B cell (primary cell): ENCODE results near the gene CRMP1. TPM values are rescaled to one million over a fixed set of nuclear protein-coding genes. Genes with fewer than 3 reads are reported as not detected.

Experiments used
- ATAC-seq: fragments of 200-7000 bp; cut with Tn5 transposase; one replicate; pipeline ENCODE4 v1.10.0; 2021; ENCODE audit warnings: low read depth, mild to moderate bottlenecking, moderate number of reproducible peaks, moderate library complexity
- CTCF ChIA-PET: fragments of 350-600 bp; sonication (Branson Sonifier 250); formaldehyde crosslinking; loops from one replicate; lab custom pipeline; 2021; ENCODE audit warnings: antibody characterized with exemption, inconsistent platforms; lab: Charles Lee
- POLR2A ChIA-PET: fragments of 350-600 bp; sonication (Branson Sonifier 250); formaldehyde crosslinking; loops from one replicate; lab custom pipeline; 2021; ENCODE audit warnings: antibody characterized with exemption; lab: Charles Lee
- DNase-seq: peaks from one replicate; pipeline ENCODE4 v3.0.0; 2013
- H2AFZ ChIP-seq: 2 replicates; pipeline ENCODE4 v1.6.1; 2012; ENCODE audit warnings: mild to moderate bottlenecking, low read depth, low read length; ENCODE audit not compliant: insufficient read depth, poor library complexity, severe bottlenecking
- H3K27ac ChIP-seq, 2 donors: 1 replicate in 1 of 2; 2 replicates in 1 of 2; pipeline ENCODE4 v1.5.1; 2012 to 2013; ENCODE audit warnings: low read length in 2 of 2, mild to moderate bottlenecking in 2 of 2, moderate library complexity in 1 of 2
- H3K27me3 ChIP-seq, 4 experiments: fragments of 200-600 bp in 1 of 4; sonication (generic) in 1 of 4; replicated peaks in 1 of 4; 1 replicate in 2 of 4; 2 replicates in 2 of 4; pipeline versions ENCODE4 v1.6.1 to v1.7.0; 2013 to 2016; ENCODE audit warnings: low read length in 3 of 4, mild to moderate bottlenecking in 2 of 4, mixed read lengths in 1 of 4, moderate library complexity in 1 of 4; ENCODE audit not compliant: insufficient read depth in 4 of 4, control insufficient read depth in 3 of 4; ENCODE audit errors: control extremely low read depth in 1 of 4
- H3K36me3 ChIP-seq, 2 experiments: replicated peaks in 1 of 2; 1 replicate in 1 of 2; 2 replicates in 1 of 2; pipeline versions ENCODE4 v1.6.1 to v1.7.1; 2013; ENCODE audit warnings: low read length in 1 of 2; ENCODE audit not compliant: insufficient read depth in 2 of 2, control insufficient read depth in 1 of 2; ENCODE audit errors: control extremely low read depth in 1 of 2, extremely low read depth in 1 of 2
- H3K4me1 ChIP-seq, 2 donors: fragments of 200-600 bp in 1 of 2; sonication (generic) in 1 of 2; 1 replicate in 1 of 2; 2 replicates in 1 of 2; pipeline versions ENCODE4 v1.5.1 to v1.6.1; 2013 to 2017; ENCODE audit warnings: low read length in 2 of 2; ENCODE audit not compliant: control insufficient read depth in 2 of 2, insufficient read depth in 2 of 2
- H3K4me2 ChIP-seq: replicated peaks from 2 replicates; pipeline ENCODE3; 2012; ENCODE audit warnings: mild to moderate bottlenecking, low read depth, low read length; ENCODE audit not compliant: poor library complexity, severe bottlenecking
- H3K4me3 ChIP-seq, 5 experiments: fragments of 200-600 bp in 1 of 5; sonication (generic) in 1 of 5; 1 replicate in 3 of 5; 2 replicates in 2 of 5; pipeline versions ENCODE4 v1.5.1 to v1.7.0; 2011 to 2016; ENCODE audit warnings: low read length in 4 of 5, mild to moderate bottlenecking in 4 of 5, low read depth in 2 of 5, control low read depth in 1 of 5, moderate library complexity in 1 of 5; ENCODE audit not compliant: insufficient read depth in 1 of 5; ENCODE audit errors: control extremely low read depth in 1 of 5, extremely low read depth in 1 of 5
- H3K79me2 ChIP-seq: fragments of 200-600 bp; sonication (generic); one replicate; pipeline ENCODE4 v1.6.0; 2016; ENCODE audit warnings: low read length; ENCODE audit not compliant: control insufficient read depth, insufficient read depth
- H3K9ac ChIP-seq: fragments of 200-600 bp; sonication (generic); 2 replicates; pipeline ENCODE4 v1.6.1; 2017; ENCODE audit warnings: mild to moderate bottlenecking, low read length, moderate library complexity
- H3K9me3 ChIP-seq, 3 donors: one replicate each; pipeline versions ENCODE4 v1.6.1 to v1.7.1; 2013; ENCODE audit warnings: low read length in 2 of 3; ENCODE audit not compliant: control insufficient read depth in 2 of 3, insufficient read depth in 1 of 3; ENCODE audit errors: control extremely low read depth in 1 of 3
- H4K20me1 ChIP-seq: 2 replicates; pipeline ENCODE4 v1.6.0; 2012; ENCODE audit warnings: mild to moderate bottlenecking, low read length; ENCODE audit not compliant: insufficient read depth, control insufficient read depth, poor library complexity, severe bottlenecking
- H3K27ac Mint-ChIP-seq: one replicate; pipeline ENCODE4 v1.8.0; 2021; ENCODE audit warnings: mixed read lengths
- H3K27me3 Mint-ChIP-seq: one replicate; pipeline ENCODE4 v1.8.0; 2021; ENCODE audit warnings: mixed read lengths
- H3K4me1 Mint-ChIP-seq: one replicate; pipeline ENCODE4 v1.8.0; 2021; ENCODE audit warnings: mixed read lengths
- H3K4me3 Mint-ChIP-seq: one replicate; pipeline ENCODE4 v1.8.0; 2021; ENCODE audit warnings: mixed read lengths
- H3K9me3 Mint-ChIP-seq: one replicate; pipeline ENCODE4 v1.8.0; 2022; ENCODE audit warnings: mixed read lengths; ENCODE audit not compliant: insufficient read depth
- EZH2 ChIP-seq: IDR thresholded peaks from 2 replicates; pipeline ENCODE4 v1.6.1; 2012; ENCODE audit warnings: borderline replicate concordance, low read depth, mild to moderate bottlenecking, moderate library complexity, low read length; ENCODE audit not compliant: insufficient read depth, poor library complexity, severe bottlenecking
- WGBS: methylation state at CpG from one replicate; pipeline ENCODE4 v1.1.5; 2013; ENCODE audit warnings: missing lambda C conversion rate; ENCODE audit not compliant: insufficient coverage; 5-methylcytosine and 5-hydroxymethylcytosine counted together
- intact Hi-C: fragments of 100-400 bp; cut with micrococcal nuclease; formaldehyde crosslinking; loops from one replicate; pipeline ENCODE4 v1.10.0; 2022
- polyA plus RNA-seq: library from polyadenylated mRNA; depleted of rRNA; stranded (reverse); fragments of >200 nt; gene quantifications from 2 replicates; pipeline ENCODE4 v1.2.3, GENCODE V29; 2012
- total RNA-seq, 2 donors: library from RNA; stranded (reverse); fragments of 120-200 nt in 1 of 2; gene quantifications; 1 replicate in 1 of 2; 2 replicates in 1 of 2; pipeline versions ENCODE4 v1.2.3 to v1.2.4, GENCODE V29; 2013 to 2022
- TF ChIP-seq, protein P1 (sequence below): fragments of 200-600 bp; IDR thresholded peaks from one replicate; pipeline ENCODE4 v1.8.0; 2022; ENCODE audit warnings: antibody characterized with exemption, mild to moderate bottlenecking

CRMP1 gene
- total and polyA plus RNA-seq, 2 donors (not counting 1 experiment from before 2014, with no cell fraction given): 0.13 TPM; not detected in 1

DNA sequence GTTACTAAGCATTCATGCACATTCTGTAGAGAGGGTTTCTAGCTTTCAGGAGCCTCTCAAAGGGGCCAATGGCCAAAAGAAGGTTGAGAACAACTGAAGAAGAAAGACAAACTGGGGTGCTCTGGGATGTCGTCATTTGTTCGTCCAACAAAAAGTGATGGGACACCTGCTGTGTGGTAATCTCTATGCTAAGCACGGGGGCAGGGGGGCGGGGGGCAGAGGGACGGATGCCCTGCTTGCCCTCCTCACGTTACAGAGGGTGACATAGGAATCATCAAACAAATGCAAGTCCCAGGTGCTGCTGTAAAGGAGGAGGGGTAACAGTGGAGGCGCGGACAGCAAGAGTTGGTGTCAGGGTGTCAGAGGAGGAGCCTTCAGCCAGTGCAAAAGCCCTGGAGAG, 12.8 kb upstream of the CRMP1 start:
- Mint-ChIP-seq H3K27ac (no peak overlapping the region), H3K4me1 (no peaks in the 10 kb centered on the region), H3K9me3 (peaks cover 14% of the 10 kb centered on the region), H3K27me3 (peaks cover 42% of the 10 kb centered on the region), H3K4me3 (no peak overlapping the region)
- intact Hi-C loops: no loop called here
- no peaks in the 10 kb centered on the region for H3K79me2 ChIP-seq
- H3K9me3 ChIP-seq: peaks cover 2 to 25% (median 4%) of the 10 kb centered on the region in 3 donors
- H3K4me2 ChIP-seq: no peak overlapping the region
- TF ChIP-seq EZH2: no peak
- TF ChIP-seq, protein P1, sequence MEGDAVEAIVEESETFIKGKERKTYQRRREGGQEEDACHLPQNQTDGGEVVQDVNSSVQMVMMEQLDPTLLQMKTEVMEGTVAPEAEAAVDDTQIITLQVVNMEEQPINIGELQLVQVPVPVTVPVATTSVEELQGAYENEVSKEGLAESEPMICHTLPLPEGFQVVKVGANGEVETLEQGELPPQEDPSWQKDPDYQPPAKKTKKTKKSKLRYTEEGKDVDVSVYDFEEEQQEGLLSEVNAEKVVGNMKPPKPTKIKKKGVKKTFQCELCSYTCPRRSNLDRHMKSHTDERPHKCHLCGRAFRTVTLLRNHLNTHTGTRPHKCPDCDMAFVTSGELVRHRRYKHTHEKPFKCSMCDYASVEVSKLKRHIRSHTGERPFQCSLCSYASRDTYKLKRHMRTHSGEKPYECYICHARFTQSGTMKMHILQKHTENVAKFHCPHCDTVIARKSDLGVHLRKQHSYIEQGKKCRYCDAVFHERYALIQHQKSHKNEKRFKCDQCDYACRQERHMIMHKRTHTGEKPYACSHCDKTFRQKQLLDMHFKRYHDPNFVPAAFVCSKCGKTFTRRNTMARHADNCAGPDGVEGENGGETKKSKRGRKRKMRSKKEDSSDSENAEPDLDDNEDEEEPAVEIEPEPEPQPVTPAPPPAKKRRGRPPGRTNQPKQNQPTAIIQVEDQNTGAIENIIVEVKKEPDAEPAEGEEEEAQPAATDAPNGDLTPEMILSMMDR: no peak
- H3K36me3 ChIP-seq: no peaks in the 10 kb centered on the region
- H2AFZ ChIP-seq: no peak overlapping the region
- no peak overlapping the region for H3K27ac ChIP-seq
- DNase-seq (no peak), ATAC-seq (no peak)
- no peak overlapping the region for H3K4me3 ChIP-seq
- peaks cover 0 to 18% (median 0%) of the 10 kb centered on the region in 4 experiments for H3K27me3 ChIP-seq
- H4K20me1 ChIP-seq: no peaks in the 10 kb centered on the region
- H3K9ac ChIP-seq: no peak overlapping the region
- H3K4me1 ChIP-seq: no peaks in the 10 kb centered on the region
- ChIA-PET POLR2A (no interaction called here), CTCF (no interaction called here)
- WGBS: 13% methylated on average over 8 of the region's 8 CpGs

- Histone ChIP-seq H3K4me1 (no peaks in the 10 kb centered on the region), H3K27me3 (peaks cover 0 to 21% (median 1%) of the 10 kb centered on the region in 4 experiments), H4K20me1 (no peaks in the 10 kb centered on the region), H3K9me3 (peaks cover 0 to 23% (median 0%) of the 10 kb centered on the region in 3 donors), H3K36me3 (no peaks in the 10 kb centered on the region), H2AFZ (no peak overlapping the region), H3K9ac (no peak overlapping the region), H3K27ac (no peak overlapping the region), H3K4me3 (no peak overlapping the region), H3K79me2 (no peaks in the 10 kb centered on the region), H3K4me2 (no peak overlapping the region)
- H3K27me3 Mint-ChIP-seq: peaks cover 46% of the 10 kb centered on the region
- WGBS: 59% methylated on average over 4 of the region's 5 CpGs
- no peak for ATAC-seq
- ChIA-PET CTCF (no interaction called here), POLR2A (no interaction called here)
- H3K4me1 Mint-ChIP-seq: no peaks in the 10 kb centered on the region
- intact Hi-C loops: no loop called here
- no peak for DNase-seq
- no peak overlapping the region for H3K4me3 Mint-ChIP-seq
- H3K27ac Mint-ChIP-seq: no peak overlapping the region
- TF ChIP-seq, protein P1: no peak
- no peak for TF ChIP-seq EZH2
- H3K9me3 Mint-ChIP-seq: peaks cover 4% of the 10 kb centered on the region
These were observed 8.0 kb upstream of the CRMP1 start for GRCh38 chr4:5900844-5901243.
